GM12878 (cell line): ENCODE measurements around the gene PTPRU. TPM values are rescaled to one million over a fixed set of nuclear protein-coding genes. Genes with fewer than 3 reads are reported as not detected.

Source experiments
- ATAC-seq: fragments of 200-7000 bp; cut with Tn5 transposase; 3 replicates; pipeline ENCODE4 v1.9.1; 2020; ENCODE audit warnings: mild to moderate bottlenecking, moderate library complexity
- BruUV-seq: library from RNA; stranded (reverse); fragments of 400-500 nt; replicated peaks from 2 replicates; lab custom pipeline; 2021; lab: Mats Ljungman, UMichigan
- CTCF ChIA-PET: fragments of 300-600 bp; sonication (Branson Sonifier 250); formaldehyde crosslinking; extraction: SDS; loops from one replicate; lab custom pipeline; 2021; ENCODE audit warnings: inconsistent platforms; lab: Yijun Ruan, JAX
- POLR2A ChIA-PET: fragments of 350-600 bp; formaldehyde crosslinking; extraction: SDS; loops from one replicate; lab custom pipeline; 2021; ENCODE audit warnings: inconsistent platforms; lab: Charles Lee
- RAD21 ChIA-PET: fragments of 300-600 bp; sonication (Branson Sonifier 250); formaldehyde crosslinking; loops from one replicate; lab custom pipeline; 2023; ENCODE audit warnings: antibody characterized with exemption; ENCODE audit not compliant: unreplicated experiment; lab: Charles Lee
- SMC1A ChIA-PET: fragments of 300-600 bp; sonication (Branson Sonifier 250); formaldehyde crosslinking; loops from one replicate; lab custom pipeline; 2023; ENCODE audit not compliant: unreplicated experiment, uncharacterized antibody; lab: Charles Lee
- DNase-seq: peaks from one replicate; pipeline ENCODE4 v3.0.0-alpha.2; 2011; ENCODE audit warnings: low read depth, low spot score
- FAIRE-seq: peaks from 3 replicates; lab custom pipeline; 2011; peaks lifted over from hg19 to GRCh38; lab: Jason Lieb, UNC
- H2AFZ ChIP-seq: 2 replicates; pipeline ENCODE4 v1.6.0; 2011; ENCODE audit warnings: low read depth, low read length, control low read depth; ENCODE audit not compliant: control insufficient read depth
- H3K27ac ChIP-seq: 2 replicates; pipeline ENCODE4 v1.5.1; 2011; ENCODE audit warnings: control low read depth; ENCODE audit not compliant: control insufficient read depth, insufficient read depth
- H3K27me3 ChIP-seq, 2 experiments: replicated peaks in 1 of 2; 2 replicates each; pipeline versions ENCODE4 v1.6.0 to v1.6.1; 2011; ENCODE audit warnings: low read length in 1 of 2; ENCODE audit not compliant: control insufficient read depth in 2 of 2, insufficient read depth in 2 of 2
- H3K36me3 ChIP-seq, 2 experiments: 2 replicates each; pipeline ENCODE4 v1.5.1; 2011; ENCODE audit warnings: low read length in 1 of 2; ENCODE audit not compliant: control insufficient read depth in 2 of 2, insufficient read depth in 2 of 2
- H3K4me1 ChIP-seq: 2 replicates; pipeline ENCODE4 v1.6.1; 2011; ENCODE audit warnings: mild to moderate bottlenecking, low read length, moderate library complexity, mixed read lengths; ENCODE audit not compliant: control insufficient read depth, insufficient read depth
- H3K4me2 ChIP-seq: 2 replicates; pipeline ENCODE4 v1.6.0; 2011; ENCODE audit warnings: control low read depth; ENCODE audit not compliant: control insufficient read depth, insufficient read depth
- H3K4me3 ChIP-seq: fragments of 200-600 bp; sonication (generic); 2 replicates; pipeline ENCODE4 v1.5.1; 2016
- H3K79me2 ChIP-seq: 2 replicates; pipeline ENCODE4 v1.6.0; 2011; ENCODE audit warnings: low read length; ENCODE audit not compliant: control insufficient read depth, insufficient read depth
- H3K9ac ChIP-seq: 2 replicates; pipeline ENCODE4 v1.8.0; 2011; ENCODE audit warnings: low read length, control low read depth, mixed read lengths; ENCODE audit not compliant: control insufficient read depth, insufficient read depth
- H3K9me3 ChIP-seq: replicated peaks from 3 replicates; pipeline ENCODE4 v1.5.1; 2011; ENCODE audit warnings: mild to moderate bottlenecking, low read length; ENCODE audit not compliant: control insufficient read depth, insufficient read depth
- H4K20me1 ChIP-seq: 2 replicates; pipeline ENCODE4 v1.6.0; 2011; ENCODE audit not compliant: control insufficient read depth, insufficient read depth
- CBX5 ChIP-seq: sonication (generic); IDR thresholded peaks from 2 replicates; pipeline ENCODE4 v1.6.1; 2016; ENCODE audit warnings: low read depth, moderate library complexity, mild to moderate bottlenecking, inconsistent platforms
- KDM1A ChIP-seq: fragments of 200-600 bp; sonication (generic); IDR thresholded peaks from 2 replicates; pipeline ENCODE4 v1.6.1; 2016; ENCODE audit warnings: borderline replicate concordance
- NFIC ChIP-seq: IDR thresholded peaks from 2 replicates; pipeline ENCODE4 v1.6.1; 2012; ENCODE audit warnings: low read depth, mild to moderate bottlenecking, inconsistent platforms, low read length, moderate library complexity
- RAD21 ChIP-seq: IDR thresholded peaks from 2 replicates; pipeline ENCODE4 v1.6.1; 2011; ENCODE audit warnings: mild to moderate bottlenecking, low read depth, low read length, moderate library complexity; ENCODE audit not compliant: insufficient read depth
- SIN3A ChIP-seq: IDR thresholded peaks from 2 replicates; pipeline ENCODE4 v1.6.1; 2012; ENCODE audit warnings: low read depth, low read length, improper control_type of control experiment
- TCF3 ChIP-seq: IDR thresholded peaks from 2 replicates; pipeline ENCODE4 v1.6.1; 2012; ENCODE audit warnings: low read depth, mild to moderate bottlenecking, low read length, borderline replicate concordance; ENCODE audit not compliant: insufficient read depth
- WGBS: methylation state at CpG from one replicate; pipeline ENCODE4 v1.1.6; 2016; ENCODE audit warnings: low lambda C conversion rate; ENCODE audit not compliant: insufficient replicate concordance, insufficient coverage; ENCODE audit errors: missing lambda C conversion rate; 5-methylcytosine and 5-hydroxymethylcytosine counted together
- in situ Hi-C: fragments of 300-500 bp; cut with MboI; formaldehyde crosslinking; loops from 9 replicates; pipeline ENCODE4 v1.14.3; 2018; ENCODE audit warnings: mixed read lengths
- intact Hi-C: fragments of 100-400 bp; cut with micrococcal nuclease; formaldehyde crosslinking; loops from one replicate; pipeline ENCODE4 v1.14.2; 2022; ENCODE audit not compliant: unreplicated experiment
- polyA plus RNA-seq, 11 experiments: library from polyadenylated mRNA; depleted of rRNA in 4 of 11; unstranded in 6 of 11; stranded (reverse) in 5 of 11; fragments of >200 nt; fragmentation: Nextera tagmentation in 4 of 11; fragmentation: Illumina TruSeq in 1 of 11; extraction: Ambion mirVana in 4 of 11; extraction: Trizol in 1 of 11; gene quantifications; 1 replicate in 1 of 11; 2 replicates in 10 of 11; pipeline versions ENCODE4 v1.2.1 to v1.2.3, GENCODE V29; 2011 to 2016; ENCODE audit warnings: inconsistent platforms in 2 of 11, missing spikeins in 2 of 11, low read depth in 1 of 11
- total RNA-seq, 4 experiments: library from RNA; depleted of rRNA in 3 of 4; stranded (reverse); fragments of >200 nt in 3 of 4; fragmentation: Illumina TruSeq in 1 of 4; extraction: Trizol in 1 of 4; gene quantifications; 2 replicates each; pipeline versions ENCODE4 v1.2.1 to v1.2.3, GENCODE V29; 2013 to 2021
- TF ChIP-seq, protein P1 (sequence below): IDR thresholded peaks from 2 replicates; pipeline ENCODE4 v1.6.1; 2011; ENCODE audit warnings: low read depth, low read length, improper control_type of control experiment, borderline replicate concordance
- TF ChIP-seq, protein P2 (sequence below): fragments of 450-650 bp; IDR thresholded peaks from 2 replicates; pipeline ENCODE4 v1.6.1; 2017; ENCODE audit warnings: borderline replicate concordance
- TF ChIP-seq, protein P3 (sequence below): fragments of 450-650 bp; IDR thresholded peaks from 2 replicates; pipeline ENCODE4 v1.6.1; 2017; ENCODE audit warnings: mild to moderate bottlenecking
- TF ChIP-seq, protein P4 (sequence below): IDR thresholded peaks from 2 replicates; pipeline ENCODE4 v1.6.1; 2011; ENCODE audit warnings: low read depth, mild to moderate bottlenecking, low read length, moderate library complexity, borderline replicate concordance; ENCODE audit errors: extremely low read depth
- TF ChIP-seq, protein P5 (sequence below): fragments of 450-650 bp; IDR thresholded peaks from 2 replicates; pipeline ENCODE4 v1.6.1; 2017; ENCODE audit warnings: mild to moderate bottlenecking, moderate library complexity
- TF ChIP-seq, protein P6 (sequence below): IDR thresholded peaks from 2 replicates; pipeline ENCODE4 v1.6.1; 2011; ENCODE audit warnings: mild to moderate bottlenecking, low read depth, low read length, moderate library complexity; ENCODE audit not compliant: insufficient replicate concordance

Gene PTPRU
- total and polyA plus RNA-seq, 10 of the 15 experiments (the other 5 are each of a cell fraction or from before 2014, with no cell fraction given) = 0.04 to 2.5 (median 0.73) TPM

DNA sequence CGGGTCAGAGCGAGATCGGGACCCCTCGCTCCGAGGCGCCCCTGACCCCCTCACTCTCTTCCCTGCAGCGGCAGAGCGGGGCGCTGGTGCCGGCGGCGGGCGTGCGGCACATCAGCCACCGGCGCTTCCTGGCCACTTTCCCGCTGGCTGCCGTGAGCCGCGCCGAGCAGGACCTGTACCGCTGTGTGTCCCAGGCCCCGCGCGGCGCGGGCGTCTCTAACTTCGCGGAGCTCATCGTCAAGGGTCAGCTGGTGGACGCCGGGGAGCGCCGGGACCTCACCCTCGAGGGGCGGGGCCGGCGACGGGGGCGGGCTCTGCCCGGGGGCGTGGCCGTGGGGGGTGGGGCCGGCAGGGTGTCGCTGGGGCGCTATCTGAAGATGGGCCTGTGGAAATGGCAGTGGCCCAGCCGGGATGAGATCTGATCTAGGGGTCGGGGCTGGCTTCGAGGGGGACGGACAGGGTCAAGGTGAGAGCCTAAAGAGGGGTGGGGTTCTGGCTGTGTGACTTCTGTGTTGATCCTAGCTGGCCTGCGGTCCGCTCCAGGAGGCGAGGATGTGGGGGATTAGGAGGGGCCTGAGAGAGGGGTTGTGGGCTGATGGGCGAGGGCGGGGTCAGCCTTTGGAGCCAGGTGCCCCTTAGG is 23.6 kb downstream of the PTPRU start:
- Histone ChIP-seq H3K4me1 (no peaks in the 10 kb centered on the region), H3K9me3 (no peaks in the 10 kb centered on the region), H3K4me3 (no peak overlapping the region), H3K79me2 (no peaks in the 10 kb centered on the region), H3K36me3 (no peaks in the 10 kb centered on the region), H3K4me2 (peak overlapping the region; percentile 41), H3K27me3 (peaks cover 6 to 7% of the 10 kb centered on the region in 2 experiments), H3K9ac (no peak overlapping the region), H4K20me1 (no peaks in the 10 kb centered on the region), H3K27ac (no peak overlapping the region), H2AFZ (no peak overlapping the region)
- BruUV-seq = no TSS peak
- ChIA-PET POLR2A (no interaction called here), SMC1A (no interaction called here), RAD21 (no interaction called here), CTCF (no interaction called here)
- TF ChIP-seq, protein P1, sequence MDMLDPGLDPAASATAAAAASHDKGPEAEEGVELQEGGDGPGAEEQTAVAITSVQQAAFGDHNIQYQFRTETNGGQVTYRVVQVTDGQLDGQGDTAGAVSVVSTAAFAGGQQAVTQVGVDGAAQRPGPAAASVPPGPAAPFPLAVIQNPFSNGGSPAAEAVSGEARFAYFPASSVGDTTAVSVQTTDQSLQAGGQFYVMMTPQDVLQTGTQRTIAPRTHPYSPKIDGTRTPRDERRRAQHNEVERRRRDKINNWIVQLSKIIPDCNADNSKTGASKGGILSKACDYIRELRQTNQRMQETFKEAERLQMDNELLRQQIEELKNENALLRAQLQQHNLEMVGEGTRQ = no peak
- TF ChIP-seq TCF3 (no peak), SIN3A (no peak), NFIC (no peak), RAD21 (no peak), CBX5 (no peak), KDM1A (no peak)
- TF ChIP-seq, protein P2, sequence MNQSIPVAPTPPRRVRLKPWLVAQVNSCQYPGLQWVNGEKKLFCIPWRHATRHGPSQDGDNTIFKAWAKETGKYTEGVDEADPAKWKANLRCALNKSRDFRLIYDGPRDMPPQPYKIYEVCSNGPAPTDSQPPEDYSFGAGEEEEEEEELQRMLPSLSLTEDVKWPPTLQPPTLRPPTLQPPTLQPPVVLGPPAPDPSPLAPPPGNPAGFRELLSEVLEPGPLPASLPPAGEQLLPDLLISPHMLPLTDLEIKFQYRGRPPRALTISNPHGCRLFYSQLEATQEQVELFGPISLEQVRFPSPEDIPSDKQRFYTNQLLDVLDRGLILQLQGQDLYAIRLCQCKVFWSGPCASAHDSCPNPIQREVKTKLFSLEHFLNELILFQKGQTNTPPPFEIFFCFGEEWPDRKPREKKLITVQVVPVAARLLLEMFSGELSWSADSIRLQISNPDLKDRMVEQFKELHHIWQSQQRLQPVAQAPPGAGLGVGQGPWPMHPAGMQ = no peak
- TF ChIP-seq, protein P3, sequence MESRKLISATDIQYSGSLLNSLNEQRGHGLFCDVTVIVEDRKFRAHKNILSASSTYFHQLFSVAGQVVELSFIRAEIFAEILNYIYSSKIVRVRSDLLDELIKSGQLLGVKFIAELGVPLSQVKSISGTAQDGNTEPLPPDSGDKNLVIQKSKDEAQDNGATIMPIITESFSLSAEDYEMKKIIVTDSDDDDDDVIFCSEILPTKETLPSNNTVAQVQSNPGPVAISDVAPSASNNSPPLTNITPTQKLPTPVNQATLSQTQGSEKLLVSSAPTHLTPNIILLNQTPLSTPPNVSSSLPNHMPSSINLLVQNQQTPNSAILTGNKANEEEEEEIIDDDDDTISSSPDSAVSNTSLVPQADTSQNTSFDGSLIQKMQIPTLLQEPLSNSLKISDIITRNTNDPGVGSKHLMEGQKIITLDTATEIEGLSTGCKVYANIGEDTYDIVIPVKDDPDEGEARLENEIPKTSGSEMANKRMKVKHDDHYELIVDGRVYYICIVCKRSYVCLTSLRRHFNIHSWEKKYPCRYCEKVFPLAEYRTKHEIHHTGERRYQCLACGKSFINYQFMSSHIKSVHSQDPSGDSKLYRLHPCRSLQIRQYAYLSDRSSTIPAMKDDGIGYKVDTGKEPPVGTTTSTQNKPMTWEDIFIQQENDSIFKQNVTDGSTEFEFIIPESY = no peak
- TF ChIP-seq, protein P4, sequence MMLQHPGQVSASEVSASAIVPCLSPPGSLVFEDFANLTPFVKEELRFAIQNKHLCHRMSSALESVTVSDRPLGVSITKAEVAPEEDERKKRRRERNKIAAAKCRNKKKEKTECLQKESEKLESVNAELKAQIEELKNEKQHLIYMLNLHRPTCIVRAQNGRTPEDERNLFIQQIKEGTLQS = no peak
- TF ChIP-seq, protein P5, sequence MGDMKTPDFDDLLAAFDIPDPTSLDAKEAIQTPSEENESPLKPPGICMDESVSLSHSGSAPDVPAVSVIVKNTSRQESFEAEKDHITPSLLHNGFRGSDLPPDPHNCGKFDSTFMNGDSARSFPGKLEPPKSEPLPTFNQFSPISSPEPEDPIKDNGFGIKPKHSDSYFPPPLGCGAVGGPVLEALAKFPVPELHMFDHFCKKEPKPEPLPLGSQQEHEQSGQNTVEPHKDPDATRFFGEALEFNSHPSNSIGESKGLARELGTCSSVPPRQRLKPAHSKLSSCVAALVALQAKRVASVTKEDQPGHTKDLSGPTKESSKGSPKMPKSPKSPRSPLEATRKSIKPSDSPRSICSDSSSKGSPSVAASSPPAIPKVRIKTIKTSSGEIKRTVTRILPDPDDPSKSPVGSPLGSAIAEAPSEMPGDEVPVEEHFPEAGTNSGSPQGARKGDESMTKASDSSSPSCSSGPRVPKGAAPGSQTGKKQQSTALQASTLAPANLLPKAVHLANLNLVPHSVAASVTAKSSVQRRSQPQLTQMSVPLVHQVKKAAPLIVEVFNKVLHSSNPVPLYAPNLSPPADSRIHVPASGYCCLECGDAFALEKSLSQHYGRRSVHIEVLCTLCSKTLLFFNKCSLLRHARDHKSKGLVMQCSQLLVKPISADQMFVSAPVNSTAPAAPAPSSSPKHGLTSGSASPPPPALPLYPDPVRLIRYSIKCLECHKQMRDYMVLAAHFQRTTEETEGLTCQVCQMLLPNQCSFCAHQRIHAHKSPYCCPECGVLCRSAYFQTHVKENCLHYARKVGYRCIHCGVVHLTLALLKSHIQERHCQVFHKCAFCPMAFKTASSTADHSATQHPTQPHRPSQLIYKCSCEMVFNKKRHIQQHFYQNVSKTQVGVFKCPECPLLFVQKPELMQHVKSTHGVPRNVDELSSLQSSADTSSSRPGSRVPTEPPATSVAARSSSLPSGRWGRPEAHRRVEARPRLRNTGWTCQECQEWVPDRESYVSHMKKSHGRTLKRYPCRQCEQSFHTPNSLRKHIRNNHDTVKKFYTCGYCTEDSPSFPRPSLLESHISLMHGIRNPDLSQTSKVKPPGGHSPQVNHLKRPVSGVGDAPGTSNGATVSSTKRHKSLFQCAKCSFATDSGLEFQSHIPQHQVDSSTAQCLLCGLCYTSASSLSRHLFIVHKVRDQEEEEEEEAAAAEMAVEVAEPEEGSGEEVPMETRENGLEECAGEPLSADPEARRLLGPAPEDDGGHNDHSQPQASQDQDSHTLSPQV = no peak
- TF ChIP-seq, protein P6, sequence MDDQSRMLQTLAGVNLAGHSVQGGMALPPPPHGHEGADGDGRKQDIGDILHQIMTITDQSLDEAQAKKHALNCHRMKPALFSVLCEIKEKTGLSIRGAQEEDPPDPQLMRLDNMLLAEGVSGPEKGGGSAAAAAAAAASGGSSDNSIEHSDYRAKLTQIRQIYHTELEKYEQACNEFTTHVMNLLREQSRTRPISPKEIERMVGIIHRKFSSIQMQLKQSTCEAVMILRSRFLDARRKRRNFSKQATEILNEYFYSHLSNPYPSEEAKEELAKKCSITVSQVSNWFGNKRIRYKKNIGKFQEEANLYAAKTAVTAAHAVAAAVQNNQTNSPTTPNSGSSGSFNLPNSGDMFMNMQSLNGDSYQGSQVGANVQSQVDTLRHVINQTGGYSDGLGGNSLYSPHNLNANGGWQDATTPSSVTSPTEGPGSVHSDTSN = no peak
- WGBS = 8% methylated on average over 52 of the region's 56 CpGs
- FAIRE-seq = no peak
- peak; percentile 77 for ATAC-seq
- in situ Hi-C loops (no loop called here), intact Hi-C loops (no loop called here)
- DNase-seq = no peak
